ENCODE measurements around the gene HDDC3.

DNA sequence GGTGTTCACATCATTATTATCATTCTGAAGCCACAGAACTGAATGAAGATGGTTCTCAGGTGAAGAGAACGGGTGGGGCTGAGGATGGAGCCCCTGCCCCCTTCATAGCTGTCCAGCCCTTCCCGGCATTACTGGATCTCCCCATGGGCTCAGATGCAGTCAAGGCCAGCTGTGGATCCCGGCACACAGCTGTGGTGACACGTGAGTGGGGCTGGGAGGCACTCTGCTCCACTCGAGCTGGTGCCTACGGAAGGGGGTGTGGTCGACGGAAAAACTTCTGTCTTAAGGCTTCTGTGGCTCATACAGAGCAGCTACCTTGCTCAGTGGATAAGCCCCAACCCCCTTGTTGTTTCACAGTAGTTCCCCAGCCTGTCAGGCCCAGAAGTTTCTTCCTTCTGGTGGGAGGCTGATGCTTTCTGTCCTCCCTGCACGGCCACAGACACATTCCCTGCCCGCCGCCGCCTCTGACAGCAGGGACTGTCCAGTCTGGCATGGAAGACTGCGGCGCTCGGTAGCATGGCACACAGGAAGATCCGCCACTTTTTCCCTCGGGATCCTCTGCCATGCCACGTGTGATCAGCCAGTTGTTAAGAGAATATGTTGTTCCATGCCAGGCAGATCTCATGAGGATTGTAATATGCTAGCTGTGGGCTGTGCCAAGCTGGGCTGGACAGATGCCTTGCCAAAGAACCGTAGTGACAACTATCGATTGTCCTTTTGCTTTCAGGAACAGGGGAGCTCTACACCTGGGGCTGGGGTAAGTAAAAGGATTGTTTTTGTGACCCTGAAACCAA lies 28.1 kb upstream of the HDDC3 start:
- TF ChIP-seq, protein P1, sequence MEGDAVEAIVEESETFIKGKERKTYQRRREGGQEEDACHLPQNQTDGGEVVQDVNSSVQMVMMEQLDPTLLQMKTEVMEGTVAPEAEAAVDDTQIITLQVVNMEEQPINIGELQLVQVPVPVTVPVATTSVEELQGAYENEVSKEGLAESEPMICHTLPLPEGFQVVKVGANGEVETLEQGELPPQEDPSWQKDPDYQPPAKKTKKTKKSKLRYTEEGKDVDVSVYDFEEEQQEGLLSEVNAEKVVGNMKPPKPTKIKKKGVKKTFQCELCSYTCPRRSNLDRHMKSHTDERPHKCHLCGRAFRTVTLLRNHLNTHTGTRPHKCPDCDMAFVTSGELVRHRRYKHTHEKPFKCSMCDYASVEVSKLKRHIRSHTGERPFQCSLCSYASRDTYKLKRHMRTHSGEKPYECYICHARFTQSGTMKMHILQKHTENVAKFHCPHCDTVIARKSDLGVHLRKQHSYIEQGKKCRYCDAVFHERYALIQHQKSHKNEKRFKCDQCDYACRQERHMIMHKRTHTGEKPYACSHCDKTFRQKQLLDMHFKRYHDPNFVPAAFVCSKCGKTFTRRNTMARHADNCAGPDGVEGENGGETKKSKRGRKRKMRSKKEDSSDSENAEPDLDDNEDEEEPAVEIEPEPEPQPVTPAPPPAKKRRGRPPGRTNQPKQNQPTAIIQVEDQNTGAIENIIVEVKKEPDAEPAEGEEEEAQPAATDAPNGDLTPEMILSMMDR (IDR thresholded peaks at IDR 0.05; ENCODE audit: insufficient read depth, low read length) = no peak
- TF ChIP-seq POLR2AphosphoS5 (IDR thresholded peaks at IDR 0.05; ENCODE audit: low read depth) = no peak

Data from HL-60 (cell line).